ENCODE measurements around the gene SLC35G1.
A peak's percentile ranks its signal among the peaks of the same experiment; 100 is the strongest.

The SLC35G1 gene

DNA sequence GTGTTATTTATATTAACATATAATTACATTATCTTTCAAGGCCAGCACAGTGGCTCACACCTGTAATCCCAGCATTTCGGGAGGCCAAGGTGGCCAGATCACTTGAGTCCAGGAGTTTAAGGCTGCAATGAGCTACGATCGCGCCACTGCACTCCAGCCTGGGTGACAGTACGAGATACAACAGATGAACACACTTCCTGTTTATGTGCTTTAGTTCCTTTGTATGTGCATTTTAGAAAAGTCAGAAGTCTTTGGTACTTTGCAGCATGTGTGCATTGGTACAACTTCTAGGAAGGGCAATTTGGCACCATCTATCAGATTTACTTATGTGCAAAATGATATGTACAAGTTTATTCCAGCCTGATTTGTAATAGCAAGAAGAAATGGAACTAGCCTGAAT lies 13.3 kb downstream of the SLC35G1 start:
- H3K4me3 ChIP-seq (ENCODE audit: low read length): no peak overlapping the region
- TF ChIP-seq, protein P1, sequence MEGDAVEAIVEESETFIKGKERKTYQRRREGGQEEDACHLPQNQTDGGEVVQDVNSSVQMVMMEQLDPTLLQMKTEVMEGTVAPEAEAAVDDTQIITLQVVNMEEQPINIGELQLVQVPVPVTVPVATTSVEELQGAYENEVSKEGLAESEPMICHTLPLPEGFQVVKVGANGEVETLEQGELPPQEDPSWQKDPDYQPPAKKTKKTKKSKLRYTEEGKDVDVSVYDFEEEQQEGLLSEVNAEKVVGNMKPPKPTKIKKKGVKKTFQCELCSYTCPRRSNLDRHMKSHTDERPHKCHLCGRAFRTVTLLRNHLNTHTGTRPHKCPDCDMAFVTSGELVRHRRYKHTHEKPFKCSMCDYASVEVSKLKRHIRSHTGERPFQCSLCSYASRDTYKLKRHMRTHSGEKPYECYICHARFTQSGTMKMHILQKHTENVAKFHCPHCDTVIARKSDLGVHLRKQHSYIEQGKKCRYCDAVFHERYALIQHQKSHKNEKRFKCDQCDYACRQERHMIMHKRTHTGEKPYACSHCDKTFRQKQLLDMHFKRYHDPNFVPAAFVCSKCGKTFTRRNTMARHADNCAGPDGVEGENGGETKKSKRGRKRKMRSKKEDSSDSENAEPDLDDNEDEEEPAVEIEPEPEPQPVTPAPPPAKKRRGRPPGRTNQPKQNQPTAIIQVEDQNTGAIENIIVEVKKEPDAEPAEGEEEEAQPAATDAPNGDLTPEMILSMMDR (IDR thresholded peaks at IDR 0.05; ENCODE audit: insufficient read depth, low read depth, low read length, missing control alignments): no peak
- DNase-seq (ENCODE audit: low read depth): no peak

DNA sequence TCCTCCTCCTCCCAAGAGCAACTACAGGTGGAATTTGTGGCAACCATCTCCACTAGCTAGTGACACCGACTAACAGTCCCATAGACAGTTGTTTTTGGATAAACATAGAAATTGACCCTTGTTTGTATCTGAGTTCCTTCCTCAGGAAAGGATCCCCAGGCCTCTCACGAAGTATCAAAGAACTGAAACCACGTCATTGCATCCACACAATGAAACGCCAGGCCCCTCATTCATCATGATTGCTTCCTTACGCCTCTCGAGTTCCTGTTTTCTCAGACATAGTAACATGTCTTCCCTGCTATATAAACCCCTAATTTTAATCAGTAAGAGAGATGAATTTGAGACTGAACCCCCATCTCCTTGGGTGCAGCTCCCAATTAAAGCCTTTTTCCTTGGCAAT lies 18.1 kb downstream of the SLC35G1 start:
- no peak for DNase-seq (ENCODE audit: low read depth)
- TF ChIP-seq, protein P1 (IDR thresholded peaks at IDR 0.05; ENCODE audit: insufficient read depth, low read depth, low read length, missing control alignments): no peak
- H3K4me3 ChIP-seq (ENCODE audit: low read length): no peak overlapping the region

DNA sequence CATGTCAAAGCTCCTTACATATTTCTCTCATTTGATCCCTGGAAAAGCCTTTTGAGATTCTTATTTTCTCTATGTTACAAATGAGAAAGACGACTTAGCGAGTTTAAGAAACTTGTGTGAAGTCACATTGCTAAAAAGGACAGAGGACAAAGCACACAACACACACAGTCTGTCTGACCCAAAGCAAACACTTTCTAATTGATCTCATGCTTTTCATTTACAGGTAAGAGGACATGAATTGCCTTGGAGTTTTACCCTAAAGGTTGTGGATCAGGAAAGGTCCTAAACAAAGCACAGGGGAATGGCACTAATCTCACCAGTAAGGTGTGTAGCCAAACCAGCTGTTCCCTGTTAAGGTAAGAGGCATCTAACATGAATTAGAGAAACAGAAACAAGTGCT lies 18.7 kb downstream of the SLC35G1 start:
- no peak overlapping the region for H3K4me3 ChIP-seq (ENCODE audit: low read length)
- TF ChIP-seq, protein P1 (IDR thresholded peaks at IDR 0.05; ENCODE audit: insufficient read depth, low read depth, low read length, missing control alignments): no peak
- DNase-seq (ENCODE audit: low read depth): no peak

DNA sequence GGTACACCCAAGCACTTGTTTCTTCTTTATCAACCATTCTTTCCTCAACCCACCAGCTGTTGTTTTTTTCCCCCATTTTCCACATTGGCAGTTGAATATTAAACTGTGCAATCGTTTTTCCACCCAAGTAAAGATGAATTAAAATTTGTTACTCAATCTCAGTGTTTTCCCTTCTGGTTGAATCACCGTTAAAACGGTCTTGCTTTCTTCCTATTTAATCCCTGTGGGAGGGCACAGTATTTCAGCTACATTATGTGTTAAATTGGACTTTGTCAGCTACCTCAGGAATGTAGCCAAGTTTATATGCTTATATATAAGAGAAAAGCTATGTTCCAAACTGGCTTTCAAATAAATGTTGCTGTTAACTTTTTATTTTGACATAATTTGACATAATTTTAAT lies 19.9 kb downstream of the SLC35G1 start:
- no peak for DNase-seq (ENCODE audit: low read depth)

DNA sequence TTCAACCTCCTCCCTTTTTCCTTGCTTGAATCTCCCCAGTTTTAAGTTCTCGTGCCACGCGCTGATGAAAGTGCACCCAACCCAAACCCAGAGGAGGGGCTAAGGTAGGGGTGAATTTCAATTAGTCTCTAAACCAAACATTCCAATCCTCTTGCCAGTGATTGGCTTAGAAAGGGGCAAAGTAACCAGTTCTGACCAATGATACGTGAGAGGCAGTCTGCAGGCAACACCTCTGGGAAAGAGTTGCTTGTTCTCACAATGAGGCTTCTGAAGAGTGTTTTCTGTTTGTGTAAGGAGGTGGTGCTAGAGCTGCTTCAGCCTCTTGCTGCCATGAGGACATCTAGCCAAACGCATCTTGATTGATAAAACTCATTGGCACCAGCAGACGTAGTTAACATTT lies 21.8 kb downstream of the SLC35G1 start:
- DNase-seq (ENCODE audit: low read depth): no peak
- no peak overlapping the region for H3K4me3 ChIP-seq (ENCODE audit: low read length)
- TF ChIP-seq, protein P1 (IDR thresholded peaks at IDR 0.05; ENCODE audit: insufficient read depth, low read depth, low read length, missing control alignments): no peak

More for the DNA sequence above, 19.9 kb downstream of the SLC35G1 start:
- TF ChIP-seq, protein P1 (IDR thresholded peaks at IDR 0.05; ENCODE audit: insufficient read depth, low read depth, low read length, missing control alignments): no peak
- H3K4me3 ChIP-seq (ENCODE audit: low read length): no peak overlapping the region

DNA sequence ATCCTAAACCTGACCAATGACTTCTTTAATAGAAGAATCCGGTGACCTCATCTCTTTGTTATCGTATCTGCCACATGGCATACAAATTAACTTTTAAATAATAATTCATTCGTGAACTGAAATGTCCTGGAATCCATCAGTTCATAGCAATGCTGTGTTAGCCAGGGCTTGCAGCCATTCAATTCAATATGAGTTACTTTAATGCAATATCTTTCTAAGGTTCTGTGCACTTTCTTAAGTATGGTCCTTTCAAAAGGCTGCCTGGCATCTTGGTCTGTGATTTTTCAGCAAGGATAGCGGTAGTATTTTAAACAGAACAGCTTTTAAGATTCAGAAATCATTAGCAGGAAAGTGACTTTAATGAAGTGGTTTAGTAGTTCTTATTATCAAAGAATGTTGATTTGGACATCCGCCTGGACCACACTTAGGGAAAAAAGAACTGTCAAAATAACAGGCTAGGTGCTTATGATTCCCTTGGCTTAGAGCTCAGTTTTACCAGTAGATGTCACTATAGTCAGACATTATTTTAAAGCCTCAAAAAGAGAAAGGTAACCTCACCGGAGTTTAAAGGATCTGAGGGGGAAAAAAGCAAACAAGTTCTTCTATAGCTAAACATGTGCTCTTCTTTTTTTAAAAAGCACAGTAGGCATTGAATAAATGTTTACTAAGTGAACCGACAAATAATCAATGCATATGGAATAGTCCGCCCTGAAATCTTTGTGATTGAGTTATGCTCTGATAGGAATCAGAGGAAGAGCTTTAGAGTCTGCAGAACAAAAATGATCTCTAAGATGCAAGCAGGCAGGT lies 22.7 kb downstream of the SLC35G1 start:
- no peak overlapping the region for H3K4me3 ChIP-seq (ENCODE audit: low read length)
- TF ChIP-seq, protein P1 (IDR thresholded peaks at IDR 0.05; ENCODE audit: insufficient read depth, low read depth, low read length, missing control alignments): peak; percentile 62

DNA sequence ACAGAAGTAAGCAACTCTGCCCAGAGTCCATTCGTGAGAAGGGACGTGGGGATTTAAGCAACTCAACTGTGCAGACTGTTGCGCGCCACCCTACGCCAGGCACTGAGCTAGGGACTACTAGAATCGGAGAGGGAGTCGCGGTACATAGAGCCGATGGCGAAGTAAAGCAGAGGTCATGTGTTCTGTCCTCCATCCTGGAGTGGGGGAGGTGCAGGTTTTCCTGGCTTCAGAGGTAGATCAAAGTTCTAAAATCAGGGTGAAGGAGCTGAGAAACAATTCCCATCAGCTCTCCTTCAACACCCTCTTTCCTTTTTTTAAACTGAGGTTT lies 23.2 kb downstream of the SLC35G1 start:
- DNase-seq (ENCODE audit: low read depth): no peak
- TF ChIP-seq, protein P1 (IDR thresholded peaks at IDR 0.05; ENCODE audit: insufficient read depth, low read depth, low read length, missing control alignments): no peak
- H3K4me3 ChIP-seq (ENCODE audit: low read length): no peak overlapping the region

More for the DNA sequence above, 22.7 kb downstream of the SLC35G1 start:
- peak; percentile 54 for DNase-seq (ENCODE audit: low read depth)
